ENCODE measurements around the gene COX6B1.
A peak's percentile ranks its signal among the peaks of the same experiment; 100 is the strongest.

Gene COX6B1

DNA sequence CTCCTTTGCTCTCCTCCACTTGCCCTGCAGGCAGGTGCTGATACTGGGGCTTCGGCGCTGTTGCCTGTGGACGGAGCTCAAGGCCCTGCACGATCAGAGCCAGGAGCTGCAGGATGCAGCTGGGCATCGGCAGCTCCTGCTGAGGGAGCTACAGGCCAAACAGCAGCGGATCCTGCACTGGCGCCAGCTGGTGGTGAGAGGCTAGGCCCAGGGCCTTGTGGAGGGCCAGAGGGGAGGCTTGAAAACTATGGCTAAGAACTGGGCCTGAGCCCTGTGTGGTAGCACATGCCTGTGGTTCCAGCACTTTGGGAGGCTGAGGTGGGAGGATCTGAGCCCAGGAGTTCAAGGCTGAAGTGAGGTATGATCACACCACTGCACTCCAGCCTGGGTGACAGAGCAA, 29.3 kb upstream of the COX6B1 start:
- no peaks in the 10 kb centered on the region for H3K27me3 ChIP-seq (ENCODE audit: low read depth, low read length)
- no peak overlapping the region for H3K4me3 ChIP-seq (ENCODE audit: low read depth in 1 of 2, low read length in 2 of 2)
- no peaks in the 10 kb centered on the region for H3K4me1 ChIP-seq (ENCODE audit: control insufficient read depth in 1 of 2, insufficient read depth in 2 of 2, low read length in 2 of 2)
- no peak overlapping the region for H3K27ac ChIP-seq (ENCODE audit: low read length)
- H3K36me3 ChIP-seq (ENCODE audit: control insufficient read depth in 1 of 2, insufficient read depth in 2 of 2, low read length in 2 of 2) = peaks cover 4 to 38% of the 10 kb centered on the region in 2 donors
- H3K9me3 ChIP-seq (ENCODE audit: control insufficient read depth in 1 of 2, low read length in 2 of 2) = no peaks in the 10 kb centered on the region

GRCh38 chr19:35619290-35619923, 28.7 kb upstream of the COX6B1 start:
- no peak overlapping the region for H3K27ac ChIP-seq (ENCODE audit: low read length)
- H3K36me3 ChIP-seq (ENCODE audit: control insufficient read depth in 1 of 2, insufficient read depth in 2 of 2, low read length in 2 of 2) = peaks cover 4 to 38% of the 10 kb centered on the region in 2 donors
- no peaks in the 10 kb centered on the region for H3K9me3 ChIP-seq (ENCODE audit: control insufficient read depth in 1 of 2, low read length in 2 of 2)
- H3K4me1 ChIP-seq (ENCODE audit: control insufficient read depth in 1 of 2, insufficient read depth in 2 of 2, low read length in 2 of 2) = no peaks in the 10 kb centered on the region
- H3K4me3 ChIP-seq (ENCODE audit: low read depth in 1 of 2, low read length in 2 of 2) = no peak overlapping the region
- no peaks in the 10 kb centered on the region for H3K27me3 ChIP-seq (ENCODE audit: low read depth, low read length)

- Histone ChIP-seq H3K4me3 (ENCODE audit: low read depth in 1 of 2, low read length in 2 of 2) (no peak overlapping the region), H3K27me3 (ENCODE audit: low read depth, low read length) (no peaks in the 10 kb centered on the region), H3K36me3 (ENCODE audit: control insufficient read depth in 1 of 2, insufficient read depth in 2 of 2, low read length in 2 of 2) (peaks cover 4 to 35% of the 10 kb centered on the region in 2 donors), H3K27ac (ENCODE audit: low read length) (no peak overlapping the region), H3K9me3 (ENCODE audit: control insufficient read depth in 1 of 2, low read length in 2 of 2) (no peaks in the 10 kb centered on the region), H3K4me1 (ENCODE audit: control insufficient read depth in 1 of 2, insufficient read depth in 2 of 2, low read length in 2 of 2) (no peaks in the 10 kb centered on the region)
These were observed 28.1 kb upstream of the COX6B1 start for GRCh38 chr19:35620001-35620400.

GRCh38 chr19:35621708-35622107, 26.4 kb upstream of the COX6B1 start:
- H3K36me3 ChIP-seq (ENCODE audit: control insufficient read depth in 1 of 2, insufficient read depth in 2 of 2, low read length in 2 of 2) = peaks cover 4 to 28% of the 10 kb centered on the region in 2 donors

GRCh38 chr19:35622750-35623149, 25.4 kb upstream of the COX6B1 start:
- H3K36me3 ChIP-seq (ENCODE audit: control insufficient read depth in 1 of 2, insufficient read depth in 2 of 2, low read length in 2 of 2) = peaks cover 0 to 18% of the 10 kb centered on the region in 2 donors
- no peak overlapping the region for H3K4me3 ChIP-seq (ENCODE audit: low read depth in 1 of 2, low read length in 2 of 2)
- no peaks in the 10 kb centered on the region for H3K27me3 ChIP-seq (ENCODE audit: low read depth, low read length)
- H3K4me1 ChIP-seq (ENCODE audit: control insufficient read depth in 1 of 2, insufficient read depth in 2 of 2, low read length in 2 of 2) = no peaks in the 10 kb centered on the region
- no peak overlapping the region for H3K27ac ChIP-seq (ENCODE audit: low read length)
- H3K9me3 ChIP-seq (ENCODE audit: control insufficient read depth in 1 of 2, low read length in 2 of 2) = no peaks in the 10 kb centered on the region

More at GRCh38 chr19:35621708-35622107, 26.4 kb upstream of the COX6B1 start:
- Histone ChIP-seq H3K27me3 (ENCODE audit: low read depth, low read length) (no peaks in the 10 kb centered on the region), H3K27ac (ENCODE audit: low read length) (no peak overlapping the region), H3K4me1 (ENCODE audit: control insufficient read depth in 1 of 2, insufficient read depth in 2 of 2, low read length in 2 of 2) (no peaks in the 10 kb centered on the region), H3K9me3 (ENCODE audit: control insufficient read depth in 1 of 2, low read length in 2 of 2) (no peaks in the 10 kb centered on the region), H3K4me3 (ENCODE audit: low read depth in 1 of 2, low read length in 2 of 2) (no peak overlapping the region)

- Histone ChIP-seq H3K27me3 (ENCODE audit: low read depth, low read length) (no peaks in the 10 kb centered on the region), H3K27ac (ENCODE audit: low read length) (no peak overlapping the region), H3K36me3 (ENCODE audit: control insufficient read depth in 1 of 2, insufficient read depth in 2 of 2, low read length in 2 of 2) (peaks cover 0 to 15% of the 10 kb centered on the region in 2 donors), H3K4me3 (ENCODE audit: low read depth in 1 of 2, low read length in 2 of 2) (no peak overlapping the region), H3K9me3 (ENCODE audit: control insufficient read depth in 1 of 2, low read length in 2 of 2) (no peaks in the 10 kb centered on the region), H3K4me1 (ENCODE audit: control insufficient read depth in 1 of 2, insufficient read depth in 2 of 2, low read length in 2 of 2) (no peaks in the 10 kb centered on the region)
These were observed 24.7 kb upstream of the COX6B1 start for GRCh38 chr19:35623327-35624010.

- H3K27ac ChIP-seq (ENCODE audit: low read length) = peak overlapping the region; percentile 82
- H3K27me3 ChIP-seq (ENCODE audit: low read depth, low read length) = no peaks in the 10 kb centered on the region
- no peaks in the 10 kb centered on the region for H3K9me3 ChIP-seq (ENCODE audit: control insufficient read depth in 1 of 2, low read length in 2 of 2)
- H3K36me3 ChIP-seq (ENCODE audit: control insufficient read depth in 1 of 2, insufficient read depth in 2 of 2, low read length in 2 of 2) = peaks cover 23 to 28% of the 10 kb centered on the region in 2 donors
- H3K4me1 ChIP-seq (ENCODE audit: control insufficient read depth in 1 of 2, insufficient read depth in 2 of 2, low read length in 2 of 2) = peaks cover 6 to 18% of the 10 kb centered on the region in 2 donors
- peak overlapping the region; percentile 92 to 99 for H3K4me3 ChIP-seq (ENCODE audit: low read depth in 1 of 2, low read length in 2 of 2)
These were observed 19.9 kb upstream of the COX6B1 start for GRCh38 chr19:35628264-35628564.

- peaks cover 6 to 18% of the 10 kb centered on the region in 2 donors for H3K4me1 ChIP-seq (ENCODE audit: control insufficient read depth in 1 of 2, insufficient read depth in 2 of 2, low read length in 2 of 2)
These were observed 19.4 kb upstream of the COX6B1 start, which contains the start of gene RBM42 for GRCh38 chr19:35628565-35629331. RBM42 (plus strand) TSS chr19:35629036; CDS start chr19:35629154, 118 bp downstream.

GRCh38 chr19:35629332-35629633, 18.8 kb upstream of the COX6B1 start:
- Histone ChIP-seq H3K4me1 (ENCODE audit: control insufficient read depth in 1 of 2, insufficient read depth in 2 of 2, low read length in 2 of 2) (peaks cover 6 to 18% of the 10 kb centered on the region in 2 donors), H3K27me3 (ENCODE audit: low read depth, low read length) (no peaks in the 10 kb centered on the region), H3K4me3 (ENCODE audit: low read depth in 1 of 2, low read length in 2 of 2) (peak overlapping the region; percentile 92 to 99), H3K9me3 (ENCODE audit: control insufficient read depth in 1 of 2, low read length in 2 of 2) (no peaks in the 10 kb centered on the region), H3K27ac (ENCODE audit: low read length) (peak overlapping the region; percentile 82), H3K36me3 (ENCODE audit: control insufficient read depth in 1 of 2, insufficient read depth in 2 of 2, low read length in 2 of 2) (peaks cover 23 to 39% of the 10 kb centered on the region in 2 donors)

More at GRCh38 chr19:35628565-35629331, 19.4 kb upstream of the COX6B1 start, which contains the start of gene RBM42:
- peak within 1 kb of the TSS; percentile 92 to 99 for H3K4me3 ChIP-seq (ENCODE audit: low read depth in 1 of 2, low read length in 2 of 2)
- no peaks in the 10 kb centered on the region for H3K27me3 ChIP-seq (ENCODE audit: low read depth, low read length)
- H3K27ac ChIP-seq (ENCODE audit: low read length) = peak within 1 kb of the TSS; percentile 82
- H3K9me3 ChIP-seq (ENCODE audit: control insufficient read depth in 1 of 2, low read length in 2 of 2) = no peaks in the 10 kb centered on the region
- H3K36me3 ChIP-seq (ENCODE audit: control insufficient read depth in 1 of 2, insufficient read depth in 2 of 2, low read length in 2 of 2) = peaks cover 23 to 33% of the 10 kb centered on the region in 2 donors

GRCh38 chr19:35633727-35634440, 14.2 kb upstream of the COX6B1 start:
- Histone ChIP-seq H3K27me3 (ENCODE audit: low read depth, low read length) (no peaks in the 10 kb centered on the region), H3K4me3 (ENCODE audit: low read depth in 1 of 2, low read length in 2 of 2) (no peak overlapping the region), H3K27ac (ENCODE audit: low read length) (no peak overlapping the region), H3K4me1 (ENCODE audit: control insufficient read depth in 1 of 2, insufficient read depth in 2 of 2, low read length in 2 of 2) (peaks cover 6 to 18% of the 10 kb centered on the region in 2 donors), H3K9me3 (ENCODE audit: control insufficient read depth in 1 of 2, low read length in 2 of 2) (no peaks in the 10 kb centered on the region), H3K36me3 (ENCODE audit: control insufficient read depth in 1 of 2, insufficient read depth in 2 of 2, low read length in 2 of 2) (peaks cover 42 to 72% of the 10 kb centered on the region in 2 donors)

DNA sequence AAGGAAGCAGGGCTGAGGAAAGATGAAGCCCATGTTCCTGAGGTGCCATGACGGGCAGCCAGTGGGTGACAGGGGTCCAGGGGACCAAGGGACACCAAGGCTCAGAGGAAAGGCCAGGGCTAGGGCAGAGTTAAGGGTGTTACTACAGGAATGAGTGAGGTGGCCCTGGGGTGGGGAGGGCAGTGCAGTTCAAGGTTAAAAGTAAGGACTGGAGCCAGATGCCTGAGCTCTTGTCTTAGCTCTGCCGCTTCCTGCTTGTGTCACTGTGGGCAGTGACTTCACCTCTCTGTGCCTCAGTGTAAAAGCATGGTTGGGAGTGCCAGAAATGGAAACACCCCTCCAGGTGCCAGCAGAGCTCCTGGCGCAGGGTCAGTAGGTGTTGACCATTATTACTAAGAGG, 11.5 kb upstream of the COX6B1 start:
- H3K36me3 ChIP-seq (ENCODE audit: control insufficient read depth in 1 of 2, insufficient read depth in 2 of 2, low read length in 2 of 2) = peaks cover 30 to 60% of the 10 kb centered on the region in 2 donors
- H3K9me3 ChIP-seq (ENCODE audit: control insufficient read depth in 1 of 2, low read length in 2 of 2) = no peaks in the 10 kb centered on the region

More for the DNA sequence above, 11.5 kb upstream of the COX6B1 start:
- Histone ChIP-seq H3K4me1 (ENCODE audit: control insufficient read depth in 1 of 2, insufficient read depth in 2 of 2, low read length in 2 of 2) (peaks cover 0 to 2% of the 10 kb centered on the region in 2 donors), H3K27ac (ENCODE audit: low read length) (no peak overlapping the region), H3K4me3 (ENCODE audit: low read depth in 1 of 2, low read length in 2 of 2) (no peak overlapping the region), H3K27me3 (ENCODE audit: low read depth, low read length) (no peaks in the 10 kb centered on the region)

Measured in muscle layer of duodenum (tissue), 2 donors.